MM.1S (cell line): ENCODE measurements around the gene NDNF.

ENCODE experiments used
- DNase-seq: peaks from one replicate; pipeline ENCODE4 v3.0.0-alpha.2; 2015
- H2AFZ ChIP-seq: fragments of 300-600 bp; sonication (generic); 2 replicates; pipeline ENCODE4 v1.6.0; 2016; ENCODE audit warnings: antibody characterized with exemption, low read length
- H3F3A ChIP-seq: fragments of 300-600 bp; sonication (generic); 2 replicates; pipeline ENCODE4 v1.6.1; 2016; ENCODE audit warnings: mild to moderate bottlenecking, antibody characterized with exemption, low read length, moderate library complexity, mixed read lengths; ENCODE audit not compliant: insufficient read depth
- H3K27ac ChIP-seq: fragments of 300-600 bp; sonication (generic); 2 replicates; pipeline ENCODE4 v1.5.1; 2016; ENCODE audit warnings: mild to moderate bottlenecking, low read length
- H3K27me3 ChIP-seq: fragments of 300-600 bp; sonication (generic); replicated peaks from 2 replicates; pipeline ENCODE4 v1.6.0; 2016; ENCODE audit warnings: low read length; ENCODE audit not compliant: insufficient read depth
- H3K36me3 ChIP-seq: fragments of 300-600 bp; sonication (generic); replicated peaks from 2 replicates; pipeline ENCODE4 v1.6.1; 2016; ENCODE audit warnings: mild to moderate bottlenecking, low read length, mixed read lengths; ENCODE audit not compliant: insufficient read depth
- H3K4me1 ChIP-seq: fragments of 300-600 bp; sonication (generic); 2 replicates; pipeline ENCODE4 v1.6.1; 2016; ENCODE audit warnings: low read length, mixed read lengths
- H3K4me2 ChIP-seq: fragments of 300-600 bp; sonication (generic); 2 replicates; pipeline ENCODE4 v1.6.0; 2016; ENCODE audit warnings: low read depth, low read length
- H3K4me3 ChIP-seq: fragments of 300-600 bp; sonication (generic); 2 replicates; pipeline ENCODE4 v1.5.1; 2016; ENCODE audit warnings: low read length, mixed read lengths
- H3K79me2 ChIP-seq: fragments of 300-600 bp; sonication (generic); 2 replicates; pipeline ENCODE4 v1.6.1; 2016; ENCODE audit warnings: mixed run types, low read length, mixed read lengths
- H3K9ac ChIP-seq: fragments of 300-600 bp; sonication (generic); 2 replicates; pipeline ENCODE4 v1.6.1; 2016; ENCODE audit warnings: low read length, mixed read lengths
- H3K9me2 ChIP-seq: fragments of 300-600 bp; sonication (generic); replicated peaks from 2 replicates; pipeline ENCODE4 v1.6.1; 2016; ENCODE audit warnings: mild to moderate bottlenecking, low read length, mixed read lengths; ENCODE audit not compliant: insufficient read depth
- H3K9me3 ChIP-seq: fragments of 300-600 bp; sonication (generic); replicated peaks from 2 replicates; pipeline ENCODE4 v1.6.1; 2016; ENCODE audit warnings: mild to moderate bottlenecking, low read length, mixed read lengths; ENCODE audit not compliant: insufficient read depth
- H4K20me1 ChIP-seq: fragments of 300-600 bp; sonication (generic); 2 replicates; pipeline ENCODE4 v1.6.1; 2016; ENCODE audit warnings: mild to moderate bottlenecking, low read length, moderate library complexity, mixed read lengths; ENCODE audit not compliant: insufficient read depth
- CTCF ChIP-seq: fragments of 300-600 bp; sonication (generic); IDR thresholded peaks from 2 replicates; pipeline ENCODE4 v1.5.1; 2016; ENCODE audit warnings: antibody characterized with exemption, low read length, mixed read lengths
- EZH2 ChIP-seq: fragments of 300-600 bp; sonication (generic); optimal IDR thresholded peaks from 2 replicates; pipeline ENCODE3; 2017; ENCODE audit warnings: low read depth, mild to moderate bottlenecking, antibody characterized with exemption, low read length, mixed read lengths
- EZH2phosphoT487 ChIP-seq: fragments of 300-600 bp; sonication (generic); IDR thresholded peaks from 2 replicates; pipeline ENCODE4 v1.6.1; 2018; ENCODE audit warnings: antibody characterized with exemption, low read length

NDNF gene

DNA sequence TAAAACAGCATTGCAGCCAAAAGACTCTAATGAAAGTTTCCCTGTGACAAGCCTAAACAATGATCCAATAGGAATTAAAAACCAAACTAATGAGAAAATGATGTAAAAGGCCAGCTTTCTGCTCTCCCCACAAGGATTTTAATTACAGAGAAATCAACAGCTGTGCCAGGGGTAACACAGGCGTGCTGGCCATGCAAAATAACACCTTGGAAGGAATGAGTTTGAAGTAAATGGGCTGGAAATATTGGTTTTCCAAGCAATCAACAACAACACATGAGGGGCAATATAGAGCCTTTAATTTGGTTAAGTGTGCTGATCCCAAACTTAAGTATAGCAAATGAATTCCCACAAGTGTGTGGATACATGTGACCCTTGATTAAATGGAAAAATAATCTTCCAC, 56.9 kb downstream of the NDNF start:
- H3K9me3 ChIP-seq, result no peaks in the 10 kb centered on the region
- H3K9me2 ChIP-seq, result no peaks in the 10 kb centered on the region
- no peak overlapping the region for H3K4me3 ChIP-seq
- H3K27me3 ChIP-seq, result no peaks in the 10 kb centered on the region
- no peak overlapping the region for H2AFZ ChIP-seq
- no peaks in the 10 kb centered on the region for H3K4me1 ChIP-seq
- H3K9ac ChIP-seq, result no peak overlapping the region
- H3K36me3 ChIP-seq, result no peaks in the 10 kb centered on the region
- no peaks in the 10 kb centered on the region for H4K20me1 ChIP-seq
- TF ChIP-seq CTCF (no peak), EZH2phosphoT487 (no peak), EZH2 (no peak)
- no peak overlapping the region for H3K27ac ChIP-seq
- H3F3A ChIP-seq, result no peaks in the 10 kb centered on the region
- no peak for DNase-seq
- no peaks in the 10 kb centered on the region for H3K79me2 ChIP-seq
- no peak overlapping the region for H3K4me2 ChIP-seq

DNA sequence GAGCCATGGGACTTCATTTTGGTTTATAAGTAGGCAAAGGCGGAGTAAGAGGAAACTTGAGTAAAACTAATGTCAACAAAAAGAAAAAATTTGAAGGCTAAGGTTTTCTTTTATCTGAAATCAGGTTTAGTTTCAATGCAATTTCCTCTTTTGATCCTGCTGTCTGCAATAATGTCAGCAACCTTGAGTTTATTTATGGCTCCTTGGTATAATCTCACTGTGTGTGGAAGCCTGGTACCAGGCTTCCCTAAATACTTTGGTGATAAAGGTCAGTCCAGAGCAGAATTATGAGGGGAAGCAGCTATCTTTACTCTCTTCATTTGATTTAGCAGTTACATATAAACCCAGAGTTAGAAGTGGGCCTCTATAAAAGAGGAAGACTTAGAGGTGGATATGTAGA, 57.8 kb downstream of the NDNF start:
- Histone ChIP-seq H3K4me2 (no peak overlapping the region), H4K20me1 (no peaks in the 10 kb centered on the region), H3K9me3 (no peaks in the 10 kb centered on the region), H2AFZ (no peak overlapping the region), H3K9ac (no peak overlapping the region), H3K27me3 (no peaks in the 10 kb centered on the region), H3K36me3 (no peaks in the 10 kb centered on the region), H3K4me1 (no peaks in the 10 kb centered on the region), H3K4me3 (no peak overlapping the region), H3K79me2 (no peaks in the 10 kb centered on the region), H3K9me2 (no peaks in the 10 kb centered on the region), H3K27ac (no peak overlapping the region), H3F3A (no peaks in the 10 kb centered on the region)
- DNase-seq, result no peak
- no peak for TF ChIP-seq EZH2
- no peak for TF ChIP-seq CTCF
- TF ChIP-seq EZH2phosphoT487, result no peak

DNA sequence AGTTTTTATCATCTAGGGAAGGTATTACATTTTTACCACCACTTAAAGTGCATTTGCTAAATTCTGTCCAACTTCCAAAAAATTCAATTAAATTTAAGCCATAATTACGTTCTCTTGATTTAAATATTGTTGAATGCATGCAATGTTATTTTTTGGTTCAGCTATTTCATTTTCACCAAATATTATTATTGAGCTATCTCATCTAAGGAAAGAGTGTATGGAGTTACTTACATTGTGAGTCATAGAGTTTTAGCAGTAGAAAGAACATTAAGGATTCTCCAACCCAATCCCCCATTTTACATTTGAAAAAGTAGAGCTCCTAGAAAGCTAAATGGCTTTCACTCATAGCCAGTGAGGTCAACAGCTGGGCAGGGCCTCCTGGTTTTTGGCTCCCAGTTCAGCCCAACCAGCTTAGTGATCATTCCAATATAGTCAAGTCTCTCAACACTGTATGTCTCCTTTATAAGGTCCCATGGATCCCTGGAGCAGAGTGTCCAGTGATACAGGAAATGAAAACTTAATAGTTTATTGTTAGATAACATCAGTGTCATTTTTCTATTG, 60.5 kb downstream of the NDNF start:
- H3K27ac ChIP-seq, result no peak overlapping the region

More for the DNA sequence above, 60.5 kb downstream of the NDNF start:
- no peaks in the 10 kb centered on the region for H3K79me2 ChIP-seq
- no peaks in the 10 kb centered on the region for H3K9me2 ChIP-seq
- H3K27me3 ChIP-seq, result no peaks in the 10 kb centered on the region
- H3K9me3 ChIP-seq, result no peaks in the 10 kb centered on the region
- H3K4me3 ChIP-seq, result no peak overlapping the region
- no peak overlapping the region for H3K9ac ChIP-seq
- no peaks in the 10 kb centered on the region for H4K20me1 ChIP-seq
- H3K36me3 ChIP-seq, result no peaks in the 10 kb centered on the region
- TF ChIP-seq EZH2 (no peak), CTCF (no peak), EZH2phosphoT487 (no peak)
- H3F3A ChIP-seq, result no peaks in the 10 kb centered on the region
- H2AFZ ChIP-seq, result no peak overlapping the region
- DNase-seq, result no peak
- no peaks in the 10 kb centered on the region for H3K4me1 ChIP-seq
- no peak overlapping the region for H3K4me2 ChIP-seq
